Measurements from ENCODE around the gene FOXQ1. TPM values are rescaled to one million over a fixed set of nuclear protein-coding genes. Genes with fewer than 3 reads are reported as not detected.

Gene FOXQ1, protein sequence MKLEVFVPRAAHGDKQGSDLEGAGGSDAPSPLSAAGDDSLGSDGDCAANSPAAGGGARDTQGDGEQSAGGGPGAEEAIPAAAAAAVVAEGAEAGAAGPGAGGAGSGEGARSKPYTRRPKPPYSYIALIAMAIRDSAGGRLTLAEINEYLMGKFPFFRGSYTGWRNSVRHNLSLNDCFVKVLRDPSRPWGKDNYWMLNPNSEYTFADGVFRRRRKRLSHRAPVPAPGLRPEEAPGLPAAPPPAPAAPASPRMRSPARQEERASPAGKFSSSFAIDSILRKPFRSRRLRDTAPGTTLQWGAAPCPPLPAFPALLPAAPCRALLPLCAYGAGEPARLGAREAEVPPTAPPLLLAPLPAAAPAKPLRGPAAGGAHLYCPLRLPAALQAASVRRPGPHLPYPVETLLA
- not detected for total RNA-seq

DNA sequence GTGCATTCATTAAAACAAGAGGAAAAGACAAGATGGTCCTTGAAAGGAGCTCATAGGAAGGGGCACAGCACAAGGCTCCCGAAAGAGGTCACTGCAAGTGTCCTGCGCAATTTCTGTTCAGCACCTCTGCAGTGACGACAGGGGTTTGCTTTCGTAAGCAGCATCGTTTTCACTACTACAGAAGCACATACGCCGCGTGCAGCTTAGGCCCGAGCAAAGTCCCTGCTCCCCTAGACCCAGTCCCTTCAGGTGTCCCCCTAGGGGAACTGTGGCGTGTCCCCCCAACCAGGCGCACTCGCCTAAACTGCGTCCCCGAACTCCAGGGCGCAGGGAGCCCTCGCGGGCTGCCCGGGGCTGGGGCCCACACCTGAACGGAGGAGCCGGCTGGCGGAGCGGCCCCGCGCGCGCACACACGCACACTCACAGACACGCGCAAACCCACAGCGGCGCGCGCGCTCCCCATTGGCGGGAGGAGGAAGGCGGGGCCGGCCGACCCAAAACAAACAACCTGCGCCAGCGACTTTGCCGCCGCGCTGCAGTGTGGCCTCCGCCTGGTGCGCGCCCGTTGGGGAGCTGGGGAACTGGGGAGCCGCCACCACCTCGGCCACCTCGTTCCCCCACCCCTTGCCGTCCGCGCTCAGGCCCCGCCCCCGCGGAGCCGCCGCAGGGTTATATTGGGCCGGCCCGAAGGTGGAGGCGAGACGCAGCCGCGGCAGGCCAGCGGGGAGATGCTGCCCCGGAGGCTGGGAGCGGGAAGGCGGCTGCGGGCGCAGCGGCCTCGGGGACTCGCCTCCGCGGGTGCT is at the start of gene FOXQ1:
Gene FOXQ1, plus strand, starts transcription at position 699 of the 803 bp plus-strand sequence. CDS start 607 bp downstream, outside the sequence.
- Histone ChIP-seq H3K4me1 (peaks cover 0 to 34% of the 10 kb centered on the region in 2 donors), H3K27me3 (peaks cover 19 to 20% of the 10 kb centered on the region in 2 donors), H3K27ac (no peak within 1 kb of the TSS), H3K9me3 (peaks cover 0 to 2% of the 10 kb centered on the region in 2 donors), H3K36me3 (no peaks in the 10 kb centered on the region), H3K4me3 (peak within 1 kb of the TSS; percentile 19 to 42)
- DNase-seq (ENCODE audit: low spot score) = no peak
- TF ChIP-seq, protein P1, sequence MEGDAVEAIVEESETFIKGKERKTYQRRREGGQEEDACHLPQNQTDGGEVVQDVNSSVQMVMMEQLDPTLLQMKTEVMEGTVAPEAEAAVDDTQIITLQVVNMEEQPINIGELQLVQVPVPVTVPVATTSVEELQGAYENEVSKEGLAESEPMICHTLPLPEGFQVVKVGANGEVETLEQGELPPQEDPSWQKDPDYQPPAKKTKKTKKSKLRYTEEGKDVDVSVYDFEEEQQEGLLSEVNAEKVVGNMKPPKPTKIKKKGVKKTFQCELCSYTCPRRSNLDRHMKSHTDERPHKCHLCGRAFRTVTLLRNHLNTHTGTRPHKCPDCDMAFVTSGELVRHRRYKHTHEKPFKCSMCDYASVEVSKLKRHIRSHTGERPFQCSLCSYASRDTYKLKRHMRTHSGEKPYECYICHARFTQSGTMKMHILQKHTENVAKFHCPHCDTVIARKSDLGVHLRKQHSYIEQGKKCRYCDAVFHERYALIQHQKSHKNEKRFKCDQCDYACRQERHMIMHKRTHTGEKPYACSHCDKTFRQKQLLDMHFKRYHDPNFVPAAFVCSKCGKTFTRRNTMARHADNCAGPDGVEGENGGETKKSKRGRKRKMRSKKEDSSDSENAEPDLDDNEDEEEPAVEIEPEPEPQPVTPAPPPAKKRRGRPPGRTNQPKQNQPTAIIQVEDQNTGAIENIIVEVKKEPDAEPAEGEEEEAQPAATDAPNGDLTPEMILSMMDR (IDR thresholded peaks at IDR 0.05) = no peak

DNA sequence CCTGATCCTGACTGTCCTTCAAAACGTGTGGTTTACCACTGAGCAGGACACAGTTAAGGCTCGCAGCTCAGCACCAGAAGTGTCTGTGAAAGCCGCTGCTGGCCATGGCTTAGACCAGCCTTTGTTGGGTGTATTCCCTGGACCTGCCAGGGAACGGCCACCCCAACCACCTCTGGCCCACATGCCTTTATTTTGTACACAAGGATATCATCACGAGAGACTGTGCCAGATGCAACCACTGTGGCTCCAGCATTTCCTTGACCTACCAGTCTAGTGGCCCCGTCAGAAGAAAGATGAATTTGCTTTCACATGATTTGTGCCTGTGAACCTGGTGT is 49.2 kb upstream of the FOXQ1 start:
- no peak overlapping the region for H3K27ac ChIP-seq

DNA sequence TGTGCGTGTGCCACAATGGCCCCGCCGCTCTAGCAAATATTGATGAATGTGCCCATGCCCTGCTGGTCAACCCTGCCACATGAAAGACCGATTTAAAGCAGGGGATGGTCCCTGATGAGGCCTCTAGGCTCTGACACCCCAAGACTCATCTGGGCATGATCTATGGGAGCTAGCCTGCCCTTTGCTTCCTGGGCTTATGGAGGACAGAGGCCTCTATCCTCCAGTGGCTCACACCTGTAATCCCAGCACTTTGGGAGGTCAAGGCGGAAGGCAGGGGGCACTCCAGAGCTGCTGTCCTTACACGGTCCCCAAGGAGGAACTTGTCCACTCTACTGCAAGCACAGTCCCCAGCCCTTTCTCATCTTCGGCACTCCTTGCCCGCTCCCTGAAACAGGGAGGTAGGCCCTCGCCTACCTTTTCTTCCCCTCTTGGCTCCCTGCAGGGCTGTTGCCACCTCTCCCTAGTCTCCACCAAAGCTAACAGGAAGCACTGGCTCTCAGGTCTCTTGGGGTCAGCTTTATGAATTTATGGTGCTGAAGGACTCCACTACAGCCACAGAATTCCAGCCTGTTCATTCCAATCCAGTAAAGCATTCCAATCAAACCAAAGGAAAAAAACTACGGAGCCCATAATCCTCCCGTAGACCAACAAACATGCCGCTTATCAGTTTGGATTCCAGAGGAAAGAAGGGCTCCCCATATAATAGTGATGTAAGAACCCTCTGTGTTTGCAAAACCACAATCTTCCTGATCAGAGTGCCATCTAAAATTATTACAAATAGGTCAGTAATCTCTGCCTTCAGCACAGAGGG is 48.7 kb upstream of the FOXQ1 start:
- peak; percentile 34 for DNase-seq (ENCODE audit: low spot score)
- Histone ChIP-seq H3K4me3 (no peak overlapping the region), H3K9me3 (no peaks in the 10 kb centered on the region), H3K27me3 (no peaks in the 10 kb centered on the region), H3K4me1 (no peaks in the 10 kb centered on the region), H3K27ac (no peak overlapping the region), H3K36me3 (no peaks in the 10 kb centered on the region)
- TF ChIP-seq, protein P1 (IDR thresholded peaks at IDR 0.05) = no peak

More for the DNA sequence above, 49.2 kb upstream of the FOXQ1 start:
- Histone ChIP-seq H3K4me1 (no peaks in the 10 kb centered on the region), H3K27me3 (no peaks in the 10 kb centered on the region), H3K36me3 (no peaks in the 10 kb centered on the region), H3K9me3 (no peaks in the 10 kb centered on the region), H3K4me3 (no peak overlapping the region)
- DNase-seq (ENCODE audit: low spot score) = no peak
- TF ChIP-seq, protein P1 (IDR thresholded peaks at IDR 0.05) = no peak

DNA sequence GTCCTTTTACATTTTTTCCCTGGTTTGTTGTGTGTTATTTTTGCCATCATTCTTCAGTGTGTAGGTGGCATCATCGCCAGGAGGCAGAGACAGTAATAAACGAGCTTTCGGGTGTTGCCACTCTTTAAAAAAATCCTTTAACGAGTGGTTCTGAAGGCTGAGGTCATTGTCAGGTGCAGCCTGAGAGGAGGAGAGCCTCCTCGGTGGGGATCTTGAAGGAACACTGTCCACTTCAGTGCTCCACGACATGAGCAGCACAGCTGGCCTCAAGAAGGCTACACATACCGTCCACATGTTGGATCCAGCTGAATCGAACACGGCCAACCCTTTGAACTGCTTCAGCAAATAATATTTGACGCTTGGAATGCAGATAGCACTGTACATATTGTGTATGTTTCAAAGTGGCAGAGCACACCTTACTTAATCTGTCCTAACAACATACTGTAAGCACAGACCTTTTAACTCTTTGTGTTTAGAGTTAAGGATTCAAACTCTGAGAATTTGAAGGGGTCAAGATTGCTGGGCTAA is 48.0 kb upstream of the FOXQ1 start:
- H3K27me3 ChIP-seq = no peaks in the 10 kb centered on the region
- H3K36me3 ChIP-seq = no peaks in the 10 kb centered on the region
- H3K4me1 ChIP-seq = no peaks in the 10 kb centered on the region
- H3K27ac ChIP-seq = no peak overlapping the region
- no peak overlapping the region for H3K4me3 ChIP-seq
- peak; percentile 18 for DNase-seq (ENCODE audit: low spot score)
- H3K9me3 ChIP-seq = no peaks in the 10 kb centered on the region
- TF ChIP-seq, protein P1 (IDR thresholded peaks at IDR 0.05) = no peak

DNA sequence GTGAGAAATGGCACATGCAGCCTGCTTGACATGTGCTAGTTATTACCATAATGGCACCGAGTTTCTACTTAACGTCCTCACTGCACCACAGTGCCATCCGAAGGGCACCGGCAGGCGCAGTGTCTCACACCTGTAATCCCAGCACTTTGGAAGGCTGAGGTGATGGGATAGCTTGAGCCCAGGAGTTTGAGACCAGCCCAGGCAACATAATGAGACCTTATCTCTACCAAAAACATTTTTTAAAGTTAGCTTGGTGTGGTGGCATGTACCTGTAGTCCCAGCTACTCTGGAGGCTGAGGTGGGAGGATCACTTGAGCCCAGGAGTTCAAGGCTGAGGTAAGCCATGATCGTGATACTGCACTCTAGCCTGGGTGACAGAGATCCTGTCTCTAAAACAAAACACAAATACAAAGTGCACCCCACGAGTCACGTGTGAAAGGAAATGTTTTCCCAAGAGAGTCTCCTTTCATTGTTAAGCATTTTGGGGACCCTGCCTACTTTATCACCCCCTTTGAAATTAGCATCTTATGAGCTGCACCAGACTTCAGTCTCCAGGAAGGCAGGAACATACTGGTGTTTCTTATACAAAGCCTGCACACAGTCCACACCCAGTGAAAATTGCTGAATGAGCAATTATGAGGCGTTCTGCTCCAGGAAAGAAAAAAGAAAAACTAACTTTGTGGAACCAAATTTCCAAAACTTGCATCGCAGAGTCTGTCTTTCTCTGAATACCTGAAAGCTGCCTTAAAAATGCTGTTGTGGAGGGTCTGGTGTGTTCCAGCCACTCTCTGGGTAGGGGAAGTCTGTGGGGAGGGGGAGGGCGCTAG is 47.1 kb upstream of the FOXQ1 start:
- DNase-seq (ENCODE audit: low spot score) = peak; percentile 21
- TF ChIP-seq, protein P1 (IDR thresholded peaks at IDR 0.05) = no peak
- Histone ChIP-seq H3K9me3 (no peaks in the 10 kb centered on the region), H3K4me1 (no peaks in the 10 kb centered on the region), H3K36me3 (no peaks in the 10 kb centered on the region), H3K27me3 (no peaks in the 10 kb centered on the region), H3K27ac (no peak overlapping the region), H3K4me3 (no peak overlapping the region)

Measured in right atrium auricular region (tissue), 2 donors.